K562 (cell line): ENCODE measurements around the gene PLEKHN1. TPM values are rescaled to one million over a fixed set of nuclear protein-coding genes. Genes with fewer than 3 reads are reported as not detected.

Experiments used
- ATAC-seq: fragments of 200-7000 bp; cut with Tn5 transposase; 3 replicates; pipeline ENCODE4 v1.9.1; 2020; ENCODE audit warnings: moderate library complexity
- BruUV-seq: library from RNA; stranded (reverse); fragments of 400-500 nt; replicated peaks from 2 replicates; lab custom pipeline; 2021; lab: Mats Ljungman, UMichigan
- CTCF ChIA-PET: fragments of 300-600 bp; formaldehyde crosslinking; extraction: SDS; loops from one replicate; lab custom pipeline; 2021; ENCODE audit warnings: low intra/inter-chr PET ratio; lab: Yijun Ruan, JAX
- POLR2A ChIA-PET: fragments of 300-600, 350-650 bp; sonication (Branson Sonifier 250); formaldehyde crosslinking; extraction: SDS; loops from one replicate; lab custom pipeline; 2021; ENCODE audit warnings: antibody characterized with exemption, inconsistent platforms; lab: Yijun Ruan, JAX
- DNase-seq, 4 experiments: peaks; one replicate each; pipeline versions ENCODE4 v3.0.0 to v3.0.0-alpha.2; 2011 to 2018; ENCODE audit warnings: low spot score in 3 of 4, mixed read lengths in 3 of 4; ENCODE audit errors: extremely low read depth in 1 of 4
- FAIRE-seq: peaks from 2 replicates; lab custom pipeline; 2011; peaks lifted over from hg19 to GRCh38; lab: Jason Lieb, UNC
- H2AFZ ChIP-seq: 2 replicates; pipeline ENCODE4 v1.6.0; 2011; ENCODE audit warnings: low read depth, low read length, control low read depth, inconsistent platforms
- H3K27ac ChIP-seq: fragments of 200-600 bp; 3 replicates; pipeline ENCODE4 v1.8.0; 2011; ENCODE audit warnings: low read depth, mild to moderate bottlenecking, control low read depth, inconsistent platforms, low read length, moderate library complexity, mixed read lengths; ENCODE audit errors: extremely low read depth
- H3K27me3 ChIP-seq, 2 experiments: fragments of 300-600 bp in 1 of 2; 2 replicates in 1 of 2; 3 replicates in 1 of 2; pipeline versions ENCODE4 v1.6.0 to v1.8.0; 2011; ENCODE audit warnings: inconsistent platforms in 2 of 2, low read length in 2 of 2, mild to moderate bottlenecking in 1 of 2, mixed read lengths in 1 of 2, moderate library complexity in 1 of 2; ENCODE audit not compliant: control insufficient read depth in 2 of 2, insufficient read depth in 2 of 2
- H3K36me3 ChIP-seq: fragments of 300-600 bp; 3 replicates; pipeline ENCODE4 v1.8.0; 2011; ENCODE audit warnings: mild to moderate bottlenecking, low read length, inconsistent platforms; ENCODE audit not compliant: control insufficient read depth, insufficient read depth
- H3K4me1 ChIP-seq, 2 experiments: fragments of 200-600 bp in 1 of 2; replicated peaks in 1 of 2; 2 replicates in 1 of 2; 3 replicates in 1 of 2; pipeline versions ENCODE4 v1.5.1 to v1.8.0; 2011; ENCODE audit warnings: inconsistent platforms in 2 of 2, low read length in 2 of 2, mild to moderate bottlenecking in 1 of 2, mixed read lengths in 1 of 2, moderate library complexity in 1 of 2; ENCODE audit not compliant: control insufficient read depth in 2 of 2, insufficient read depth in 2 of 2
- H3K4me2 ChIP-seq: 2 replicates; pipeline ENCODE4 v1.6.1; 2011; ENCODE audit warnings: low read length, control low read depth, inconsistent platforms, mixed read lengths; ENCODE audit not compliant: insufficient read depth
- H3K4me3 ChIP-seq: fragments of 200-600 bp; sonication (generic), shearing (Covaris generic); 2 replicates; pipeline ENCODE4 v1.5.1; 2016; ENCODE audit warnings: control low read depth, inconsistent platforms
- H3K79me2 ChIP-seq: fragments of 200-600 bp; 3 replicates; pipeline ENCODE4 v1.8.0; 2011; ENCODE audit warnings: low read length, inconsistent platforms; ENCODE audit not compliant: control insufficient read depth, insufficient read depth
- H3K9ac ChIP-seq, 2 experiments: 2 replicates each; pipeline versions ENCODE4 v1.6.0 to v1.6.1; 2011; ENCODE audit warnings: low read depth in 2 of 2, low read length in 2 of 2, control low read depth in 1 of 2, inconsistent platforms in 1 of 2, mild to moderate bottlenecking in 1 of 2, mixed read lengths in 1 of 2; ENCODE audit not compliant: insufficient read depth in 1 of 2
- H3K9me1 ChIP-seq: one replicate; pipeline ENCODE4 v1.6.0; 2011; ENCODE audit warnings: inconsistent platforms, mild to moderate bottlenecking, low read length, moderate library complexity; ENCODE audit not compliant: control insufficient read depth, insufficient read depth
- H3K9me3 ChIP-seq: replicated peaks from 2 replicates; pipeline ENCODE4 v1.5.1; 2011; ENCODE audit warnings: low read depth, low read length, inconsistent platforms; ENCODE audit not compliant: control insufficient read depth, insufficient read depth
- H4K20me1 ChIP-seq: replicated peaks from 2 replicates; pipeline ENCODE4 v1.6.1; 2011; ENCODE audit warnings: low read length, inconsistent platforms, mixed read lengths; ENCODE audit not compliant: control insufficient read depth, insufficient read depth
- ZBTB7A ChIP-seq: IDR thresholded peaks from 2 replicates; pipeline ENCODE4 v1.6.1; 2011; ENCODE audit warnings: low read depth, mild to moderate bottlenecking, low read length, moderate library complexity, borderline replicate concordance; ENCODE audit not compliant: control insufficient read depth
- ZFX ChIP-seq: sonication (generic); formaldehyde crosslinking; IDR thresholded peaks from 2 replicates; pipeline ENCODE4 v1.8.0; 2022; ENCODE audit warnings: mild to moderate bottlenecking, missing genetic modification reagents, moderate library complexity
- ZNF197 ChIP-seq: fragments of 200-800 bp; sonication (Bioruptor generic); IDR thresholded peaks from 2 replicates; pipeline ENCODE4 v1.6.1; 2016; ENCODE audit warnings: low read depth, missing genetic modification characterization, missing compliant biosample characterization
- WGBS: fragments of 100-300 bp; shearing (Covaris generic); methylation state at CpG from one replicate; pipeline ENCODE4 v1.1.6; 2016; ENCODE audit warnings: low coverage, mixed read lengths; ENCODE audit not compliant: insufficient coverage; ENCODE audit errors: missing lambda C conversion rate; 5-methylcytosine and 5-hydroxymethylcytosine counted together
- in situ Hi-C: fragments of 300-500 bp; cut with MboI; formaldehyde crosslinking; loops from 4 replicates; pipeline ENCODE4 v1.15.0; 2018; ENCODE audit warnings: inconsistent platforms, mixed read lengths
- intact Hi-C: fragments of 100-400 bp; cut with micrococcal nuclease; formaldehyde crosslinking; loops from 2 replicates; pipeline ENCODE4 v1.14.2; 2022
- polyA plus RNA-seq, 8 experiments: library from polyadenylated mRNA; depleted of rRNA in 4 of 8; stranded (reverse) in 5 of 8; unstranded in 3 of 8; fragments of >200 nt; fragmentation: Nextera tagmentation in 2 of 8; fragmentation: Illumina TruSeq in 1 of 8; extraction: Ambion mirVana in 2 of 8; extraction: Trizol in 1 of 8; gene quantifications; 2 replicates each; pipeline versions ENCODE4 v1.2.1 to v1.2.3, GENCODE V29; 2011 to 2014; ENCODE audit warnings: inconsistent platforms in 1 of 8, missing spikeins in 1 of 8
- total RNA-seq, 7 experiments: library from RNA; depleted of rRNA in 6 of 7; stranded (reverse); fragments of >200 nt in 6 of 7; fragmentation: Illumina TruSeq in 2 of 7; extraction: Trizol in 2 of 7; gene quantifications; 2 replicates each; pipeline versions ENCODE4 v1.2.1 to v1.2.3, GENCODE V29; 2011 to 2021; ENCODE audit warnings: low replicate concordance in 1 of 7

The PLEKHN1 gene
- total and polyA plus RNA-seq, 9 of the 15 experiments (the other 6 are each of a cell fraction or from before 2014, with no cell fraction given), result 0.07 to 1.5 (median 0.13) TPM; not detected in 2

GRCh38 chr1:997713-997992, 31.4 kb downstream of the PLEKHN1 start:
- H3K27ac ChIP-seq, result no peak overlapping the region
- H3K4me3 ChIP-seq, result no peak overlapping the region
- H3K4me2 ChIP-seq, result no peak overlapping the region
- 69% methylated on average over 3 of the region's 3 CpGs for WGBS
- in situ Hi-C loops (no loop called here), intact Hi-C loops (no loop called here)
- peaks cover 9% of the 10 kb centered on the region; the same call in 1 of the 2 replicates for H4K20me1 ChIP-seq
- no peak for ATAC-seq
- CTCF ChIA-PET, result no interaction called here
- no peaks in the 10 kb centered on the region for H3K9me3 ChIP-seq
- no TSS peak for BruUV-seq
- no peak overlapping the region for H2AFZ ChIP-seq
- no peaks in the 10 kb centered on the region for H3K9me1 ChIP-seq
- peaks cover 4 to 71% of the 10 kb centered on the region in 2 experiments; a peak in 4 of 5 replicates for H3K4me1 ChIP-seq
- peak in 1 of 4 experiments; percentile 14 for DNase-seq
- peak; percentile 41; the same call in 1 of the 2 replicates for TF ChIP-seq ZBTB7A
- TF ChIP-seq ZNF197 (CRISPR knock-in tag), result no peak
- TF ChIP-seq ZFX (CRISPR knock-in tag), result 0 out of 2 replicates have a peak, but pooled peaks have one; percentile 7
- TF ChIP-seq, all 486 proteins: peak for 2
- peak overlapping the region in 1 of 2 experiments; percentile 24; a peak in 1 of 4 replicates for H3K9ac ChIP-seq
- no peaks in the 10 kb centered on the region for H3K36me3 ChIP-seq
- no peak for FAIRE-seq
- POLR2A ChIA-PET, result interaction anchor here (0.7 to 1.9 kb wide), 6 partner anchors 13 to 205 kb away, joined by 3 to 8 read pairs (median 4); partner anchors contain the start of genes ISG15 and PERM1
- peaks cover 0 to 8% of the 10 kb centered on the region in 2 experiments; a peak in 1 of 5 replicates for H3K27me3 ChIP-seq
- peaks cover 16% of the 10 kb centered on the region; the same call in 2 of the 3 replicates for H3K79me2 ChIP-seq
